Measurements from ENCODE around the gene EFCAB10. TPM values are rescaled to one million over a fixed set of nuclear protein-coding genes. Genes with fewer than 3 reads are reported as not detected.
A peak's percentile ranks its signal among the peaks of the same experiment; 100 is the strongest.

The EFCAB10 gene
- total RNA-seq, 4 donors from 2014 or later = 0.40 TPM; not detected in 3

DNA sequence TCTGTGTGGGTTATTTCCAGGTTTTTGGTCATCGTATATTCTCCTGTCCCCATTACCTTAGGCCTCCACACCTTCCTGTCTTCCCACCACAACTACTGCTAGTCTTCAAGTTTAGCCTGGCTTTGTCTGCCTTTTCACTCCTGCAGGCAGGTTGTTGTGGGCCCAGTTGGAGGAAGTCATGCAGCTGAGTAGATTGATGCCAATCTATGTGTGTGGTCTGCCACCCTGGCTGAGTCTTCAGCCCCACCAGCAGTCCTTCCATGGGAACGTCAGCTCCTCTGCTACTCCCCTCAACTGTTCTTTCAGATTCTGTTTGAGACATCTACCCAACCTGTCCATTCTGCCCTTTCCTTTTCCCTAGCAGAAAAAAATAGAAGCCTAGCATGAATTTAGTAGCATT lies 43.0 kb downstream of the EFCAB10 start:
- TF ChIP-seq, protein P1, sequence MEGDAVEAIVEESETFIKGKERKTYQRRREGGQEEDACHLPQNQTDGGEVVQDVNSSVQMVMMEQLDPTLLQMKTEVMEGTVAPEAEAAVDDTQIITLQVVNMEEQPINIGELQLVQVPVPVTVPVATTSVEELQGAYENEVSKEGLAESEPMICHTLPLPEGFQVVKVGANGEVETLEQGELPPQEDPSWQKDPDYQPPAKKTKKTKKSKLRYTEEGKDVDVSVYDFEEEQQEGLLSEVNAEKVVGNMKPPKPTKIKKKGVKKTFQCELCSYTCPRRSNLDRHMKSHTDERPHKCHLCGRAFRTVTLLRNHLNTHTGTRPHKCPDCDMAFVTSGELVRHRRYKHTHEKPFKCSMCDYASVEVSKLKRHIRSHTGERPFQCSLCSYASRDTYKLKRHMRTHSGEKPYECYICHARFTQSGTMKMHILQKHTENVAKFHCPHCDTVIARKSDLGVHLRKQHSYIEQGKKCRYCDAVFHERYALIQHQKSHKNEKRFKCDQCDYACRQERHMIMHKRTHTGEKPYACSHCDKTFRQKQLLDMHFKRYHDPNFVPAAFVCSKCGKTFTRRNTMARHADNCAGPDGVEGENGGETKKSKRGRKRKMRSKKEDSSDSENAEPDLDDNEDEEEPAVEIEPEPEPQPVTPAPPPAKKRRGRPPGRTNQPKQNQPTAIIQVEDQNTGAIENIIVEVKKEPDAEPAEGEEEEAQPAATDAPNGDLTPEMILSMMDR (IDR thresholded peaks at IDR 0.05) = no peak
- TF ChIP-seq POLR2AphosphoS5 (IDR thresholded peaks at IDR 0.05) = no peak
- no peak for TF ChIP-seq POLR2A (IDR thresholded peaks at IDR 0.05)
- no peak for TF ChIP-seq EP300 (IDR thresholded peaks at IDR 0.05)

DNA sequence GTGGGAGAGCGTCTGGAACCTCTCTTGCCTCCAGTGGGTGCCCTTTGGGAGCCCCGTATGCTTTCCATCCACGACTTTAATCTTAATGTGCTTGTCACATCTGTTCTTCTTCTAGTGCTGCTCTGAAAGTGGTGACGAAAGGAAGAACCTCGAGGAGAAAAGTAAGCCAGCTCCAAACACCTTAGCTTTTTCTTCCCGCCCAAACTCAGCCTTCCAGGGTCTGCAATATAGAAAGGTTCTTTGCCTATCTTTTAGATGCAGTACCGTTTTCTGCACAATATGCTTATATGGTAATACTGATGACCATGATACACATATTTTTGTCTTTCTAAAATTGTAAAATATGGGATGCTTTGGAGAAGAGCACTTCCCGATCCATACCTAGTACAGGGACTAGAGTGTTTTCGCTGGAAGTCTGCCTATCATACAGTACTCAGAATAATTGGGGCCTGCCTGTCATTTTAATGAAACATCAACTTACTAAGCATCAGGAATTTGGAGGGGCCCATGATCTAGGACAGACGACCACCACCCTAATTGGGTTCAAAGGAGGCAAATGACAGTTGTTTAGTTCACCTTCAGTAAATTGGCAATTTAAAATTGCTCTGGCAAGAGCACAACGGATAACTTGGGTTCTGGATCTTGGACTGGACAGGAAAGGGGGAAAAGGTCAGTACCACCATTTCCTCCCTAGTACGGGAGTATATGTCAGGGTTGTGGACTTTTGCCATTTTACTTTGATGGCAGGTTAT lies 48.4 kb downstream of the EFCAB10 start:
- 38 to 54% methylated on average over 5 to 10 of the region's 12 CpGs for WGBS, 2 donors (ENCODE audit: low coverage in 1 of 2)
- peaks cover 4 to 32% (median 12%) of the 10 kb centered on the region in 3 donors for H3K4me1 ChIP-seq
- peaks cover 0 to 26% of the 10 kb centered on the region in 2 donors for H3K36me3 ChIP-seq
- H3K27ac ChIP-seq = peak overlapping the region in 3 of 4 donors; percentile 87 to 89 (median 89)
- peak overlapping the region; percentile 93 to 96 for H3K4me3 ChIP-seq
- no peaks in the 10 kb centered on the region for H3K27me3 ChIP-seq
- TF ChIP-seq POLR2AphosphoS5 (IDR thresholded peaks at IDR 0.05) (no peak), POLR2A (IDR thresholded peaks at IDR 0.05) (no peak), EP300 (IDR thresholded peaks at IDR 0.05) (no peak)
- TF ChIP-seq, protein P1 (IDR thresholded peaks at IDR 0.05) = no peak
- no peaks in the 10 kb centered on the region for H3K9me3 ChIP-seq
- no peak for ATAC-seq

More for the DNA sequence above, 43.0 kb downstream of the EFCAB10 start:
- H3K4me1 ChIP-seq = peaks cover 0 to 15% (median 4%) of the 10 kb centered on the region in 3 donors
- no peak for ATAC-seq
- peaks cover 0 to 81% of the 10 kb centered on the region in 2 donors for H3K36me3 ChIP-seq
- WGBS, 2 donors (ENCODE audit: low coverage in 1 of 2) = 63 to 64% methylated on average over 2 of the region's 2 CpGs
- no peak overlapping the region for H3K4me3 ChIP-seq
- H3K27me3 ChIP-seq = no peaks in the 10 kb centered on the region
- H3K27ac ChIP-seq = no peak overlapping the region
- H3K9me3 ChIP-seq = no peaks in the 10 kb centered on the region

DNA sequence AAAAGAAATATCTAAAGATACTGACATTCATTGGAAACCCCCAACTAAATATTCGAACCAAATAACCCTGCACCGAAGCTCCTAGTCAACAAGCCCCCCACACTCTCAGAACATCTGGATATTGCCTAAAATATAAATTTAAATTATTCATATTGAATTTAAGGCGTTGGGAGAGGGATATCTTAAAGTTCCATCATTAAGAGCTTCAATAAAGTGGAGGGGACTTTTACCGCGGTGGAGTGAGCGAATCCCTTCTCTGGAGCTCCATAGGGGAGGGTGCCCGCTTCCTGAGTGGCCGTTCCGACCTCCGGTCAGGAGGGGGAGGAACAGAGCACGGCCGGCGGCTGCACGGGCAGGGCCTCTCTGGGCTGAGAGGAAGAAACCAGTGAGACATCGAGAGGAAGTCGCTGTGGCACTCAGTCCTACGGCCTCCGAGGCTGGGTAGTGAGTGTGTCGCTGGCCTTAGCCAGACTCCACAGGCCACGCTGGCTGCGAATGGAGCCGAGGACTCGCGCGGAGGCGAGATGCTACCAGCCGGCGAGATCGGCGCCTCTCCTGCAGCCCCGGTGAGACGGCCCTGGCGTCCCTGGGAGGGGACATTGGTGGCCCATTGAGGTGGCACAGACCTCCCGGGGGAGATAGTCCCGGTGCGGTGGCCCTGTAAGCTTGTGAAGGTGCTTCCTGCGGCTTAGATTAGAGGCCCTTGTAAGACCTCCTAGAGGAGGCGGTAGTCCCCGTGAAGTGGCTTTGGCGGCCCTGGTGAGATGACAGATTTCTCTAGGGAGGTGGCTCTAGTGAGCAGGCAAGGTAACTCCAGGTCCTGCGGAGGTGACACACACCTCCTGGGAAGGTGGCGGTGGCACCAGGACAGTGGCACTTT lies 49.3 kb downstream of the EFCAB10 start, which contains the start of gene RINT1:
Gene RINT1, plus strand, starts transcription at position 410 of the 880 bp plus-strand sequence. Its CDS starts 115 bp downstream, at position 525.
- H3K4me3 ChIP-seq = peak within 1 kb of the TSS; percentile 93 to 96
- WGBS, 2 donors (ENCODE audit: low coverage in 1 of 2) = 0 to 7% methylated on average over 6 to 14 of the region's 42 CpGs
- no peaks in the 10 kb centered on the region for H3K27me3 ChIP-seq
- H3K36me3 ChIP-seq = peaks cover 0 to 17% of the 10 kb centered on the region in 2 donors
- H3K4me1 ChIP-seq = peaks cover 4 to 32% (median 12%) of the 10 kb centered on the region in 3 donors
- peak within 1 kb of the TSS; percentile 63 to 89 (median 88) for H3K27ac ChIP-seq
- no peaks in the 10 kb centered on the region for H3K9me3 ChIP-seq
- TF ChIP-seq POLR2AphosphoS5 (IDR thresholded peaks at IDR 0.05) (peak; percentile 86), EP300 (IDR thresholded peaks at IDR 0.05) (no peak), POLR2A (IDR thresholded peaks at IDR 0.05) (peak; percentile 62 to 68)
- TF ChIP-seq, protein P1 (IDR thresholded peaks at IDR 0.05) = peak in 3 of 4 experiments; percentile 36 to 92 (median 41)
- ATAC-seq = peak; percentile 100

DNA sequence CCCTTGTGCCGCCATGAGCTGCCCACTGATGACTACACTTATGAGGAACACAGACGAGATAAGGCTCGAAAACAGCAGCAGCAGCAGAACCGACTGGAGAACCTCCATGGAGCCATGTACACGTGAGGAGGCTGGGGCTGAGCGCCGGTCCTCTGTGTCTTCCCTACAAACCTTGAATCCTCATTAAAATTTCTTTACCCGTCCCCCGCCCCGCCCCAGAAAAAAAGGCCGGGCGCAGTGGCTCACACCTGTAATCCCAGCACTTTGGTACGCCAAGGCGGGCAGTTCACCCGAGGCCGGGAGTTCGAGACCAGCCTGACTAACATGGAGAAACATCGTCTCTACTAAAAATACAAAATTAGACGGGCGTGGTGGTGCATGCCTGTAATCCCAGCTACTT lies 50.7 kb downstream of the EFCAB10 start:
- Histone ChIP-seq H3K9me3 (no peaks in the 10 kb centered on the region), H3K27me3 (no peaks in the 10 kb centered on the region), H3K27ac (no peak overlapping the region), H3K36me3 (peaks cover 0 to 5% of the 10 kb centered on the region in 2 donors), H3K4me3 (no peak overlapping the region), H3K4me1 (peaks cover 4 to 32% (median 12%) of the 10 kb centered on the region in 3 donors)
- 93 to 96% methylated on average over 5 to 12 of the region's 20 CpGs for WGBS, 2 donors (ENCODE audit: low coverage in 1 of 2)
- TF ChIP-seq POLR2AphosphoS5 (IDR thresholded peaks at IDR 0.05) (no peak), EP300 (IDR thresholded peaks at IDR 0.05) (no peak), POLR2A (IDR thresholded peaks at IDR 0.05) (no peak)
- TF ChIP-seq, protein P1 (IDR thresholded peaks at IDR 0.05) = no peak
- ATAC-seq = no peak

Data from gastroesophageal sphincter (tissue), 4 donors.